DMS79 (cell line): Measurements from ENCODE around the gene PID1.
"Not testable (repeated sequence)": the region's sequence is repeated elsewhere in the genome, so short reads cannot be mapped to it uniquely, and the experiment has no call there.

Experiments used
- DNase-seq: peaks from one replicate; lab custom pipeline; 2025; lab: John Stamatoyannopoulos, UW

PID1 gene

DNA sequence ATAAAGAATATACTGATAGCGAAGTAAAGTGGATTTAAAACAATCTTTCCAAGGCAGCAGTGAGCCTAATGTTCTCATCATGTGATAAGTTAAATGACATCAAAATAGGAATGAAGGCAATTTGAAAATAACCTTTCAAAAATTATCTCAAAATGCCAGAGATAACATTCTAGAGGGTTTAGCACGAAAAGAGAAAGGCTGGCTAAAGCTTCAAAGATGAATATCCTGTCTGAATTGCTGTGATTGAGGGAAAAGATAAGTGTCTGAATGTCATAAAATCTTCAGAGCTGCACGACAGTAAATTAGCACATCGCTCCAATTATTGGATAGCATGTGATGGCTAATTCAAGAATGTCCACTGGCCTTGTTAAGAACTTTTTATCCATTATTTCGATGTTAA lies 159.3 kb downstream of the PID1 start:
- DNase-seq: no peak

DNA sequence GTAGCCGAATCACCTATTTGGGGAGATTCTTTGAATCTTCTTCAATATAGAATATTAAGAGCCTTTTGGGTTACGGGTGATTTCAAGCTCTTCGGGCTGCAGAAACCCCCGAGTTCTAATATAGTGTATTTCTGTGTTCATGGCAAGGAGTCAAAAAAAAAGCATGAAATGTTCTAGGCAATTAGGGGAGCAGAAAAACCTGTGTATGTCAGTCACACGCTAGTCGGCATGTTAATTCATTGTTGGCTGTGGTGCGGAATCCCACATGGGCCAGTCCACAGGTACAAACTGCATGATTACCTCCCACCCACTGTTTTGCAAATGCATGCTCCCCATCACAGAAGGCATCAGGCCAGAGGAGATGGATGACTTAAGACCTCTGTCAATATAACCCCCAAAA lies 161.9 kb downstream of the PID1 start:
- DNase-seq: no peak

DNA sequence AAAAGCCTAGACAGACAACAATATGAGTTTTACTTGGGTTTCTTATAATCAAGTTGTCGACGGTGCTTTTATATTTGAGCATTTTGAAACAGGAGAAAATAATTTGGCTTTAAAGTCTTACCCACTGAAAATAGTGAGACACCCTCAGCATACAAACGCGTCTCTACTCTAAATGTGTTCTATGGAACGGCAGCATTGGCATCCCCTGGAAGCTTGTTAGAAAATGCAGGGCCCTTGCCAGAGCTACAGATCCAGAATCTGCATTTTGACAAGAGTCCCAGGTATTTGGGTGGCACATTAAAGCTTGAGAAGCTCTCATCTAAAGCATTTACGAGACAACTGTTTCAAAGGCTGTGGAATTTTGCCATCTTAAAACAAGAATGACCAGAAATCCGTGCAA lies 163.5 kb downstream of the PID1 start:
- no peak for DNase-seq

GRCh38 chr2:229104974-229105387 lies 166.1 kb downstream of the PID1 start:
- DNase-seq: no peak

DNA sequence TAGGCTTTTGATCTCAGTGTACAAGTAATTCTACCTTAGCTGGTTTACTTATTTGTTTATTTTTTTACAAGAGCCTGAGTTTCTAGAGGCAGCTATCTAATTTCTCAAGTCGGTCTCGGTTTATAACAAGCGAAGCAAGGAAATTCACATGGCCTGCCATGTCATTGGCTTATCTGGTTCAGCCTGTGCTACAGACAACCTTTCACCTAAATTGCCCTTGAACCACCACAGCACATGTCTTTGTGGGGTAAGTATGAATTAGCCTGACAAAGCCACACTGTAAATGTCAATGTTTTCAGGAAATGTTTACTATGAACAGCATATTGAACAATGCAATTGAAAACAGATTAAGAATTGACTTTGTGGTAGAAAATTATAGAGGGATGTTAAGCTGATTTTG lies 167.1 kb downstream of the PID1 start:
- DNase-seq: no peak

- DNase-seq: no peak
Observed at GRCh38 chr2:229101314-229101713, 169.8 kb downstream of the PID1 start.

- no peak for DNase-seq
Observed at GRCh38 chr2:229099231-229099630, 171.9 kb downstream of the PID1 start.

DNA sequence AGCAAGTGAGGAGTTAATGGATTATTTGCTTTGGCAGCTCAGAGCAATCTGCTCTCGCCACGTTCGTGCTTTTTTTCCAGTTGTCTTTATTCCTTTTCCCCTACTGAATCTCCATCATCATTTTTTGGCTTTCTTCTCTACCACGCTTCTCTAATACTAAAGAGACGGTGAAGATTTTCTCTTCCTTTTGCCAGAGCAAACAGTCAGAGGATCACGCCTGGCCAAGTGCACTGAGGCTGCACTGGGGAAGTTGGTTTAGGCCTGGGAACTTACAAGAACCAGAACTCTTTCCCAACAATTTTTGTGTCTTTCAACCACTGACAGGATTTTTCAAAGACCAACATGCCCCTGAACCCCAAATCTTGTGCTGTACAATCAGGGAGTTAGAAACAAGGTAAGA lies 172.3 kb downstream of the PID1 start:
- no peak for DNase-seq

DNA sequence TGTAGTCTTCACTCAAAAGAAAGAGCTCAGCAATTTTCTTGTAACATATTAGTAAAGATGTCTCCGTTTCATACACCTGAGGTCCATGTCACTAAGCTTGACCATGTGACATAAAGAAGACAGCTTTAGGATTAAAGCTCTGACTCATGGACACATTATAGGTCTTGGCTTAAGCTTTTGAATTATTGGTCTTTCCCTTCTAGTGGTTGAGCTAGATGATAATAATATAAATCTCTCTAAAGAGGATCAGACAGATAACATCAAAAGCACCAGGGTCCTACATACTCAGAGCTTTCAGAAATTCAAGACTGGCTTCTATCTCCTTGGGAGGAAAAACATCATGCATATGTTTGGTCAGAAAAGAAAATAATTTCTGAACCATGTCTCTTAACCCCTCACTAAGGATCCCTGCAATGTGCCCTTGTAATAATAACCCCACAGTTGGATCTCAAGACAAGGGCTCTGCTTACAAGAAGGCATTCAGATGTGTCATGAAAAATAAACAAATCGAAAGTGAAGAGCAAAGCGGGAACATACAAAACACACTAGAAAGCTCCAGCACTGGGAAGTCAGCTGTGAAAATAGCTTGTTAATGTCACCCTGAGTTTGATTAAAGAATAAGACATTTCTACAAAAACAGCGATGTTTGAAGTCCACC lies 174.5 kb downstream of the PID1 start:
- no peak for DNase-seq

DNA sequence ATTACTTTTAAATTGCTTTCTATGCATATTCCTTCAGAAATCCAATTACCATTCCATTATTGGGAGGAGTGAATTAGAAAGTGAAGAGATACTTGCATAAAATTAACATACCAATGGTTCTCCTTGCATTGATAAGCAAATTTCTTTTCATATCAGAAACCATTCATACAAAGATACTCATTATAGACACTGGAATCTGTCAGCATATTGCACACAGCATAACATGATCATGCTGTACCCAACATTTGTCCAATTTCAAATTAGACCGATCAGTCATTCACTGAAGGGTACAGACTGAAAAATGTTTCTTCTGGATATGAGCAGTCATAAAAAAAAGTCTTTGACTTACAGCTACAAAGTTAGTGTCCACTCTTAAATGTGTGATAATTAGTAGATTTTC lies 175.6 kb downstream of the PID1 start:
- DNase-seq: no peak

GRCh38 chr2:229090225-229090624 lies 180.9 kb downstream of the PID1 start:
- DNase-seq: no peak

GRCh38 chr2:229089776-229090175 lies 181.3 kb downstream of the PID1 start:
- no peak for DNase-seq

DNA sequence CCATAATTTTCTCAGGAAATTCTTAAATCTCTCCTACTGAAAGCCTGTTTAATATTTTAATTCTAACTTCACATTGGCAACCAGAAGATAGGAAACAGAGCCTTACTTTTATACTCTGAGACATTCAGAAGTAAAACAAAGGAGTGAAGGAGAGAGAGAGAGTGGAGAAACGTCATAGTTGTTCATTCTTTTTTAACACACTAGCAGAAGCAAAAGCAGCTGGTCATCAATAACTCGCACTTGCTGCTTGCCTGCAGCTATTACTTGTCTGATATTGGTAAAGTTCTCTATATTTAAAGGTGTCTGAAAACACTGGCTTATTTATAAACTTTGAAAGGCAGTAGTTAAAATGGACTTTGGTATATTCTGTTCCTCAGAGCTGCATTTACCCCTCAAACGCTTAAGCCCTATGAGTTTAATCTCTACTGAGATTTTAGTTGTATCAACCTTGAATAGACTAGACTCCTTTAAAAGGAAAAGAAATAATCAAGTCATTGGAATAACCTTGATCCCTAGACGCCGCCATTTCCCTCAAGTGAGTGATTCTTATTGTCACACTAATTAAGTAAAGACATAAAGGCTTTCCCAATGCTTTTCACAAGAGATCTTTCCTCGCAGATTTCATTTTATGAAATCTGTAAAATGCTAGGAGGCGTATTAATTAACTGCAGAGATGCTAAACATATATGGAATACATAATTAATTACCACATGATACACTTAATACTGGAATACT lies 182.0 kb downstream of the PID1 start:
- DNase-seq: no peak

- no peak for DNase-seq
Observed at GRCh38 chr2:229088517-229088913, 182.6 kb downstream of the PID1 start.

DNA sequence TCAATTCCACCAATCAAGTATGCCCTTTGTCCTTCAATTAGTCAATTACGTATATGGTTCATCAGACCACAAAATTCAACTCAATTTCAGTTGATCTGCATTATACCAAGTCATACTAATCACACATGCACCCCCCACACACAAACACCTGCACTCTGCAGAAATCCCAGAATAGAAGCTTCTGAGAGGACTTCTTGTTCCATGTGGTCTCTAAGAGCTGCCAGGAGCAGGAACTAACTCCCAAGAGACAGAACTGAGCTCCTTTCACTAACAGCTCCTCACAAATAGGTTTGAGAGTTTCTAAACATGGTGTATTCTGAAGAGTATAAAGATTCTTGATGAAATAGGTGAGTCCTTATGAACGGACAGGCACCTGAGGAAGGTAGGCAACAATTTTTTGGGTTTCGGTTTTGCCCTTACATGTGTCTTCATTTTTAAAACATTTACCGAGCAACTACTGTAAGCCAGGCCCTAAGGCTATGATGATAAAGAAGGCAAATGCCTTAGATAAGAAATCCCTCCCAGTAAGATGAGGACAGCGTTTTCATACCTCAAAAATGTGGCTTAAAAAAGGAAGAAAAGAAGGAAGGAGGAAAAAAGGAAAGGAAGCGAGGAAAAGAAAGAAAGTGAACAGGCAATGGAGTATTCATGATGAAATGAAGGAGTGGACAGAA lies 183.1 kb downstream of the PID1 start:
- DNase-seq: no peak

DNA sequence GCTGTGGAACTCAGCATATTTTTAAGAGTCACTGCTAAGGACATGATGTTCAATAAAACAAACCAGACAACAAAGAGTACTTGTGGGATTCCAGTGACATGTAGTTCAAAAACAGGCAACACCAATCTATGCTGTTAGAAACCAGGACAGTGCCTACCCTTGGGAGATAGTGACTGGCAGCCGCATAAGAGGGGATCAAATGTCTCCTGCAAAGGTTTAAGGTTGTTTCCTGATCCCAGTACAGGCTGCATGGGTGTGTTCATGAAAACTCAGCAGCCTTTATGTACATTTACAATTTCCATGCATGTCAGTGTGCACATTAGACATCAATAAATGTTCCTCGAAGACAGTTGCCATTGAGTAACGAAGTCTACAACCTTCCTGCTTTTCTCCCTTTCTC lies 183.8 kb downstream of the PID1 start:
- no peak for DNase-seq

GRCh38 chr2:229085439-229085838 lies 185.6 kb downstream of the PID1 start:
- no peak for DNase-seq

GRCh38 chr2:229084447-229084846 lies 186.6 kb downstream of the PID1 start:
- DNase-seq: no peak

- peak; percentile 98 for DNase-seq
Observed at GRCh38 chr2:229083606-229084340, 187.3 kb downstream of the PID1 start.

DNA sequence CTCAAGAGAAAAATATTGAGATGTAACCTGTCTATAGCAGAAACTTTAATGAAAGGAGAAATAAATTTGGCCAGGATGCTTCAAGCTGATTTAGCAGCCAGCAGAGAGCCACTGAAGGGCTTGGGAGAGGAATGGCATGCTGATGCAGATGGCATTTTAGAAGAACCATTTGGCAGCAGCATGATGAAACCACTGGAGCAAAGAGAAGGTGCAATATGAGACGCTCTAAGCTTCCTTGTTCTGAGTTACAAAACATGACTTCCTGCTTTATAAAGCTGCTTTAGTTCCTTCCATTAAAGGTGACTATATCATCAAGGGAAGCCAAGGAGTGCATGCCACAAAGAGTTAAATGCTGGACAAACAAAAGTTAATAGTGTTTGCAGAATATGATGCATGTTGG lies 189.7 kb downstream of the PID1 start:
- DNase-seq: peak; percentile 89

- no peak for DNase-seq
Observed at GRCh38 chr2:229080172-229080571, 190.9 kb downstream of the PID1 start.

GRCh38 chr2:229076886-229077285 lies 194.2 kb downstream of the PID1 start:
- DNase-seq: not testable (repeated sequence)

GRCh38 chr2:229073935-229074334 lies 197.2 kb downstream of the PID1 start:
- no peak for DNase-seq
